ENCODE data around the gene C3orf22. TPM values are rescaled to one million over a fixed set of nuclear protein-coding genes. Genes with fewer than 3 reads are reported as not detected.
A peak's percentile ranks its signal among the peaks of the same experiment; 100 is the strongest.

C3orf22 gene
- total RNA-seq, 2 experiments from 2014 or later = not detected

GRCh38 chr3:126552688-126553283 lies 5.9 kb downstream of the C3orf22 start:
- no peaks in the 10 kb centered on the region for H3K4me1 Mint-ChIP-seq (ENCODE audit: low read depth)
- H3K4me1 ChIP-seq (ENCODE audit: insufficient read depth, low read length) = no peaks in the 10 kb centered on the region
- ATAC-seq (ENCODE audit: poor library complexity) (no peak), DNase-seq (peak in 1 of 14 experiments; percentile 23)
- POLR2A ChIA-PET = no interaction called here
- H3K27ac Mint-ChIP-seq = no peak overlapping the region
- H3K9me3 ChIP-seq (ENCODE audit: control insufficient read depth in 1 of 2, insufficient read depth in 1 of 2, low read length in 2 of 2) = peaks cover 0 to 6% of the 10 kb centered on the region in 2 experiments
- no peaks in the 10 kb centered on the region for H3K9me3 Mint-ChIP-seq
- intact Hi-C loops (cut with DNase I, micrococcal nuclease) = no loop called here
- CTCF ChIA-PET = no interaction called here
- no peaks in the 10 kb centered on the region for H3K36me3 Mint-ChIP-seq (ENCODE audit: low read depth)
- TF ChIP-seq CTCF (IDR thresholded peaks at IDR 0.05) = no peak
- H3K36me3 ChIP-seq (ENCODE audit: insufficient read depth, low read length) = no peaks in the 10 kb centered on the region
- H3K27me3 Mint-ChIP-seq = no peaks in the 10 kb centered on the region
- no peak overlapping the region for H3K4me3 Mint-ChIP-seq
- H3K27ac ChIP-seq (ENCODE audit: low read depth in 1 of 2, low read length in 2 of 2) = no peak overlapping the region
- H3K27me3 ChIP-seq (ENCODE audit: control insufficient read depth in 1 of 2, insufficient read depth in 2 of 2, low read length in 2 of 2) = no peaks in the 10 kb centered on the region
- no peak overlapping the region for H3K4me3 ChIP-seq (ENCODE audit: low read length)

- ATAC-seq (ENCODE audit: poor library complexity) = no peak
- H3K4me3 ChIP-seq (ENCODE audit: low read length) = no peak overlapping the region
Measured at GRCh38 chr3:126551839-126552687, 6.7 kb downstream of the C3orf22 start.

More at GRCh38 chr3:126551839-126552687, 6.7 kb downstream of the C3orf22 start:
- no peak for TF ChIP-seq CTCF (IDR thresholded peaks at IDR 0.05)
- no peak overlapping the region for H3K4me3 Mint-ChIP-seq
- no peak overlapping the region for H3K27ac Mint-ChIP-seq
- no peaks in the 10 kb centered on the region for H3K4me1 Mint-ChIP-seq (ENCODE audit: low read depth)
- no peaks in the 10 kb centered on the region for H3K36me3 Mint-ChIP-seq (ENCODE audit: low read depth)
- H3K4me1 ChIP-seq (ENCODE audit: insufficient read depth, low read length) = no peaks in the 10 kb centered on the region
- no peaks in the 10 kb centered on the region for H3K9me3 Mint-ChIP-seq
- H3K27ac ChIP-seq (ENCODE audit: low read depth in 1 of 2, low read length in 2 of 2) = no peak overlapping the region
- peak in 1 of 14 experiments; percentile 25 for DNase-seq
- no peaks in the 10 kb centered on the region for H3K27me3 ChIP-seq (ENCODE audit: control insufficient read depth in 1 of 2, insufficient read depth in 2 of 2, low read length in 2 of 2)
- CTCF ChIA-PET = no interaction called here
- POLR2A ChIA-PET = no interaction called here
- intact Hi-C loops (cut with DNase I, micrococcal nuclease) = no loop called here
- no peaks in the 10 kb centered on the region for H3K36me3 ChIP-seq (ENCODE audit: insufficient read depth, low read length)
- H3K27me3 Mint-ChIP-seq = no peaks in the 10 kb centered on the region
- H3K9me3 ChIP-seq (ENCODE audit: control insufficient read depth in 1 of 2, insufficient read depth in 1 of 2, low read length in 2 of 2) = no peaks in the 10 kb centered on the region

All from CD4-positive, alpha-beta T cell (primary cell).